ENCODE results near the gene PHYH. TPM values are rescaled to one million over a fixed set of nuclear protein-coding genes. Genes with fewer than 3 reads are reported as not detected.

PHYH gene
- 10 to 100 TPM in 1 of 2 experiments, 1 to 10 TPM in 1; 8.5 to 10.0 TPM for total RNA-seq
- polyA plus RNA-seq (2013, experiment 1 of 2) = 8.7 TPM
- 10.9 TPM for polyA plus RNA-seq (2013, experiment 2 of 2)
- 2.4 to 24.5 (median 10.0) reads per million in 172 experiments for total RNA-seq

GRCh38 chr10:13299437-13300287, at the start of gene PHYH:
Gene PHYH (minus strand): TSS chr10:13300064. CDS start chr10:13300042, 22 bp downstream.
- Mint-ChIP-seq H3K4me3 (peak within 1 kb of the TSS; percentile 91), H3K9me3 (no peaks in the 10 kb centered on the region), H3K4me1 (ENCODE audit: low read depth) (peaks cover 24% of the 10 kb centered on the region), H3K27me3 (no peaks in the 10 kb centered on the region), H3K27ac (peak within 1 kb of the TSS; percentile 94), H3K36me3 (ENCODE audit: low read depth) (peaks cover 13% of the 10 kb centered on the region)
- Histone ChIP-seq H3K36me3 (ENCODE audit: insufficient read depth, low read length) (peaks cover 3% of the 10 kb centered on the region), H3K27me3 (ENCODE audit: control insufficient read depth in 1 of 2, insufficient read depth in 2 of 2, low read length in 2 of 2) (no peaks in the 10 kb centered on the region), H3K27ac (ENCODE audit: low read depth in 1 of 2, low read length in 2 of 2) (peak within 1 kb of the TSS; percentile 85 to 89), H3K9me3 (ENCODE audit: control insufficient read depth in 1 of 2, insufficient read depth in 1 of 2, low read length in 2 of 2) (no peaks in the 10 kb centered on the region), H3K4me1 (ENCODE audit: insufficient read depth, low read length) (peaks cover 36% of the 10 kb centered on the region), H3K4me3 (ENCODE audit: low read length) (peak within 1 kb of the TSS; percentile 71)
- ATAC-seq (ENCODE audit: poor library complexity) = peak; percentile 50
- ChIA-PET CTCF (interaction anchor here (1.7 kb wide), 1 partner anchor 138 kb away, joined by 6 read pairs; the partner anchor contains the start of gene MCM10), POLR2A (interaction anchor here (1.0 to 6.8 kb wide), 9 partner anchors 8 to 1869 kb away, joined by 3 to 244 read pairs (median 4); partner anchors contain the start of genes CDC123, MCM10, NUDT5 and OPTN)
- peak; percentile 58 to 94 (median 74) for DNase-seq
- intact Hi-C loops (cut with DNase I, micrococcal nuclease) = loop anchor here (2.0 to 10.0 kb wide), 5 partner anchors 47 to 1232 kb away; partner anchors contain the start of genes CAMK1D (in 1 of the 2), DHTKD1 (in 1 of the 2) and PRPF18 (in 1 of the 2)
- no peak for TF ChIP-seq CTCF (IDR thresholded peaks at IDR 0.05)

GRCh38 chr10:13348216-13349017, 48.6 kb upstream of the PHYH start, which contains the start of gene SEPHS1:
Gene SEPHS1 (minus strand): TSS chr10:13348293. CDS start chr10:13344950, 3,343 bp downstream.
- Histone ChIP-seq H3K27me3 (ENCODE audit: control insufficient read depth in 1 of 2, insufficient read depth in 2 of 2, low read length in 2 of 2) (no peaks in the 10 kb centered on the region), H3K27ac (ENCODE audit: low read depth in 1 of 2, low read length in 2 of 2) (peak within 1 kb of the TSS; percentile 63 to 83), H3K4me3 (ENCODE audit: low read length) (peak within 1 kb of the TSS; percentile 91), H3K9me3 (ENCODE audit: control insufficient read depth in 1 of 2, insufficient read depth in 1 of 2, low read length in 2 of 2) (no peaks in the 10 kb centered on the region), H3K36me3 (ENCODE audit: insufficient read depth, low read length) (no peaks in the 10 kb centered on the region), H3K4me1 (ENCODE audit: insufficient read depth, low read length) (peaks cover 50% of the 10 kb centered on the region)
- Mint-ChIP-seq H3K9me3 (no peaks in the 10 kb centered on the region), H3K27me3 (no peaks in the 10 kb centered on the region), H3K4me1 (ENCODE audit: low read depth) (peaks cover 69% of the 10 kb centered on the region), H3K27ac (peak within 1 kb of the TSS; percentile 93), H3K4me3 (peak within 1 kb of the TSS; percentile 98), H3K36me3 (ENCODE audit: low read depth) (peaks cover 36% of the 10 kb centered on the region)
- intact Hi-C loops (cut with DNase I, micrococcal nuclease) = loop anchor here (2.0 to 10.0 kb wide), 3 partner anchors 46 to 1816 kb away; partner anchors contain the start of genes CDC123 (in 1 of the 2), NMT2 (in 1 of the 2) and NUDT5 (in 1 of the 2)
- DNase-seq (peak; percentile 67 to 91 (median 81)), ATAC-seq (ENCODE audit: poor library complexity) (peak; percentile 69)
- ChIA-PET POLR2A (interaction anchor here (0.8 to 5.8 kb wide), 10 partner anchors 8 to 1490 kb away, joined by 3 to 244 read pairs (median 5); partner anchors contain the start of genes CDNF, HSPA14, MSANTD7 and OPTN), CTCF (interaction anchor here (1.0 to 2.6 kb wide), 2 partner anchors 24 to 46 kb away, joined by 7 to 8 read pairs; no protein-coding TSS in a partner anchor)
- TF ChIP-seq CTCF (IDR thresholded peaks at IDR 0.05) = no peak

Measured in CD4-positive, alpha-beta T cell (primary cell).